Activated T-cell treated with anti-CD3 and anti-CD28 coated beads, Interleukin-2, amount 50 U/mL, for 72 hours (primary cell): ENCODE measurements around the gene GJB1. TPM values are rescaled to one million over a fixed set of nuclear protein-coding genes. Genes with fewer than 3 reads are reported as not detected.
A peak's percentile ranks its signal among the peaks of the same experiment; 100 is the strongest.

Experiments used
- ATAC-seq, 2 donors: fragments of 150-1000 bp; cut with Tn5 transposase; replicated peaks in 1 of 2; 2 replicates each; pipeline ENCODE4 v1.10.0; 2021; ENCODE audit warnings: moderate library complexity in 2 of 2, mild to moderate bottlenecking in 1 of 2
- DNase-seq, 2 donors: peaks; one replicate each; pipeline ENCODE4 v3.0.0; 2021 to 2022; ENCODE audit warnings: mixed read lengths in 1 of 2
- H3K27ac Mint-ChIP-seq: one replicate; pipeline ENCODE4 v1.8.0; 2022; ENCODE audit warnings: mild to moderate bottlenecking, moderate library complexity, mixed read lengths
- H3K27me3 Mint-ChIP-seq: one replicate; pipeline ENCODE4 v1.8.0; 2022; ENCODE audit warnings: low read depth, mixed read lengths
- H3K36me3 Mint-ChIP-seq, 2 donors: one replicate each; pipeline ENCODE4 v1.8.0; 2022; ENCODE audit warnings: mixed read lengths in 2 of 2, mild to moderate bottlenecking in 1 of 2; ENCODE audit not compliant: insufficient read depth in 2 of 2
- H3K4me1 Mint-ChIP-seq: one replicate; pipeline ENCODE4 v1.8.0; 2022; ENCODE audit warnings: low read depth, mixed read lengths
- H3K4me3 Mint-ChIP-seq, 2 donors: one replicate each; pipeline ENCODE4 v1.8.0; 2022; ENCODE audit warnings: mild to moderate bottlenecking in 2 of 2, mixed read lengths in 2 of 2, moderate library complexity in 2 of 2
- H3K9me3 Mint-ChIP-seq, 2 donors: one replicate each; pipeline ENCODE4 v1.8.0; 2022; ENCODE audit warnings: mixed read lengths in 2 of 2
- total RNA-seq, 2 donors: library from RNA; stranded (reverse); gene quantifications; one replicate each; pipeline ENCODE4 v1.2.3, GENCODE V29; 2022

Gene GJB1
- total RNA-seq, 2 donors from 2014 or later, result 0.28 to 0.31 TPM

DNA sequence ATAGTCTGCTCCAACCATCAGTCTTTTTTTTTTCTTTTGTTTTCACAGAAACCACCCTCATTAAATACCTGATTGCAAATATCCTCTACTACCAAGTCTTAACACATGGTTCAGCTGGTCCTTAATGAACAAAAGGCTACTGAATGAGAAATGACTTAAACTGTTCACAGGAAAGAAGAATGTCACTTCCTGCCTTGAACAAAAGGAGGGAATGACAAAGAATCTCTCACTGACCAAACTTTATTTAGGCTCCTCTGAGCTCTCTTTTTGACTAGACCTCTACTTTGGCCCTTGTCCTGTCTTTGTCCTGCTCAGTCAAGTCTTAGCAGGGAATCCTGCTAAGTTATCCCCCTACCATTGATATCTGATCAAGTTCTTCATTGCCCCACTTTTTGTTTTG, 31.8 kb upstream of the GJB1 start:
- Mint-ChIP-seq H3K27ac (peak overlapping the region; percentile 81), H3K4me1 (peaks cover 24% of the 10 kb centered on the region), H3K27me3 (no peaks in the 10 kb centered on the region), H3K4me3 (peak overlapping the region in 1 of 2 donors; percentile 27), H3K9me3 (peaks cover 0 to 2% of the 10 kb centered on the region in 2 donors), H3K36me3 (peaks cover 2 to 4% of the 10 kb centered on the region in 2 donors)
- DNase-seq (no peak), ATAC-seq (peak in 1 of 2 donors; percentile 32)

DNA sequence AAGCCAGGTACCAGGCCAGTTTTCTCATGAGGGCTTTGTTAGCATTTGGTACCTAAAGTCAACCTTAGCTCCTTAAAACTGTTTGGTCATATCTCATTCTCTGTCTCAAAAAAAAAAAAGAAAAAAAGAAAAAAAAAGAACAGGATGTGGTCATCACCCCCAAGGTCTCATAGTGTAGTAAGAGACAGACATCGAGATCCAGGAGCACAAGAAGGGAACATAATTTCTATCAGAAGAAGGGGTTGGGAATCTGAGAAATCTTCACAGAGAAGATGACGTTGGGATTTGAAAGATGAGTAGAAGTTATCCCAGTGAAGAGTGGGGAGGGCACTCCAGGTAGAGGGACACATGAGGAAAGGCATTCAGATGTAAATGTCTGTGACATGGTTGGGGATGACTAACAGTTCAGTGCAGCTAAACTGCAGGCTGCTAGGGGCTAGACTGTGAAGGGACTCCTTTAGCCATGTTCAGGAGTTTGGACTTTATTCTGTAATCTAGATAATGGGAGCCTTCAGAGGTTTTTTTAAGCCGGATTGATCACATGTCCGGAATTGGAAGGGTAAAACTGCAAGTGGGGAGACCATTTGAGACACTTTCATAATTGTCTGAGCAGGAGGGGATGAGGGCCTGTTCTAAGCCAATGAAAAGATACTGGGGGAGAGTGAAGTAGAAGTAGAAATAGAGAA, 26.9 kb upstream of the GJB1 start:
- peaks cover 24% of the 10 kb centered on the region for H3K4me1 Mint-ChIP-seq
- peak; percentile 88 to 91 for ATAC-seq

DNA sequence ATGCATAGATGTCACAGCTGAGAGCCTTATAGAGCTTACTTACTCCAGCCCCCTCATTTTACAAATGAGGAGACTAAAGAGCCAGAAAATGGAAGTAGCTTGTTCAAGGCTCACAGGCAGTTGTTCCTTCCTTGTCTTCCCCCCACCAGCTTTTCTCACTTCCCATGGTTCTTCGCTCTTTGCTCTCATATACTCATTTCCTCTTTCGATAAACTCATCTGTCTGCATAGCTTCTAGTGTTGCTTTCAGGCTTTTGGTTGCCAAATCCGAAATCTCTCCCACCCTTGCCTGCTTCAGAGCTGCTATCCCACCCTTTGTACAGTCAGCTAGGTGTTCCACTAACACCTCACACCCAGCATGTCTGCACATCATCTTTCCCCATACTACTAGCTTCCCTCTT, 25.0 kb upstream of the GJB1 start:
- peaks cover 0 to 9% of the 10 kb centered on the region in 2 donors for H3K36me3 Mint-ChIP-seq
- ATAC-seq (peak; percentile 20 to 45), DNase-seq (peak in 1 of 2 donors; percentile 13)
- H3K9me3 Mint-ChIP-seq, result no peaks in the 10 kb centered on the region
- peak overlapping the region; percentile 73 to 92 for H3K4me3 Mint-ChIP-seq
- H3K4me1 Mint-ChIP-seq, result peaks cover 18% of the 10 kb centered on the region
- peak overlapping the region; percentile 87 for H3K27ac Mint-ChIP-seq
- no peaks in the 10 kb centered on the region for H3K27me3 Mint-ChIP-seq

More for the DNA sequence above, 26.9 kb upstream of the GJB1 start:
- peak; percentile 16 to 26 for DNase-seq
- H3K27me3 Mint-ChIP-seq, result no peaks in the 10 kb centered on the region
- peak overlapping the region; percentile 79 to 85 for H3K4me3 Mint-ChIP-seq
- peaks cover 0 to under 1% of the 10 kb centered on the region in 2 donors for H3K9me3 Mint-ChIP-seq
- peaks cover under 1 to 9% of the 10 kb centered on the region in 2 donors for H3K36me3 Mint-ChIP-seq
- peak overlapping the region; percentile 89 for H3K27ac Mint-ChIP-seq

DNA sequence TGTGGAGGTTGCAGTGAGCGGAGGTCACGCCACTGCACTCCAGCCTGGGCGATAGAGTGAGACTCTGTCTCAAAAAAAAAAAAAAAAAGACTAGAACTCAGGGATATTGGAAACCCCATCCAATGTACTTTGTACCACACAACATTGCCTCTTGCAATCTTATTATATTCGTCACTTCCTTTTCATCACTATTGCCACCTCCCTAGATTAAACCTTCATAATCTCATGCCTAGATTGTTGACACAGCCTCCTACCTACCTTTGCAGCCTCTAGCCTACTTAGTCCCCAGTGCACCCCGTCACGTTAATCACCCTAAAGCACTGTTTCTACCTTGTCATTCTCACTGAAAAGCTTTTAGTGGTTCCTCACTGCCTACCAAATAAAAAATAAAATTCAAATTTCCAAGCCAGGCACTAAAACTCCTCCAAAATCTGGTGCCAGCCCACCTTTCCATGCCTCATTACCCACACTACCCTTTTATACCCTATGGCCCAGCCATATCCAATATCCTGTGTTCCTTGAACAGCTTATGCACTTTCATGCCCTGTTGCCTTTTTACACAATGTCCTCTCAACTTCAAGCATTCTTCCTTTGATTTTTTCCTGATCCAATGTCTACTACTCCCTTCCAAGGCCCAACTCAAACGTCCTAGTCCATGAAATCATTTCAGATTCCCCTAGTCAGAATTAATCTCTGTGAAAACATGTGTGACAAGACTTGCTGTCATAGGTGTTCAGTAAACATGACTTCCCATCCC, 23.6 kb upstream of the GJB1 start:
- H3K4me3 Mint-ChIP-seq, result peak overlapping the region in 1 of 2 donors; percentile 2
- no peak overlapping the region for H3K27ac Mint-ChIP-seq
- DNase-seq (no peak), ATAC-seq (no peak)
- H3K36me3 Mint-ChIP-seq, result peaks cover 0 to 9% of the 10 kb centered on the region in 2 donors
- H3K9me3 Mint-ChIP-seq, result no peaks in the 10 kb centered on the region
- peaks cover 18% of the 10 kb centered on the region for H3K4me1 Mint-ChIP-seq
- no peaks in the 10 kb centered on the region for H3K27me3 Mint-ChIP-seq

DNA sequence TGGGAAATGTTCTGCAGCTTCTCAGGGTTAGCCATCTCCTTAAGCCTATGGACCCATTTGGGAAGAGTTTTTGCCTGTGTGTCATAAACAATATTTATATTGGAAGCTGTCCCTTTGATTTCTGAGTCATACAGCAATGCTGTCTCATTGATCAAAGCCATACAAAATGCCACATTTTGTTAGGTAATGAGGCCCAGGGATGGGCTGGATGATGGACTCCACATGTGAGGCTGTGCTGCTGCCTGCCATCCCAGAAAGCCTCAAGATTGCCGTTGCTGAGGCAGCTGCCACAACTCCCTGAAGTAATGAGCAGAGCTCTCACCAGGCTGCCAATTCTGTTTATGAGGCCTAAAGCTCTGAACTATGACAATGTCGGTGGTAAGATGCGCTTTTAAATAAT, 12.2 kb upstream of the GJB1 start:
- H3K27me3 Mint-ChIP-seq, result peaks cover 22% of the 10 kb centered on the region
- DNase-seq (no peak), ATAC-seq (no peak)
- H3K4me3 Mint-ChIP-seq, result no peak overlapping the region
- no peaks in the 10 kb centered on the region for H3K36me3 Mint-ChIP-seq
- no peak overlapping the region for H3K27ac Mint-ChIP-seq
- no peaks in the 10 kb centered on the region for H3K4me1 Mint-ChIP-seq
- no peaks in the 10 kb centered on the region for H3K9me3 Mint-ChIP-seq

DNA sequence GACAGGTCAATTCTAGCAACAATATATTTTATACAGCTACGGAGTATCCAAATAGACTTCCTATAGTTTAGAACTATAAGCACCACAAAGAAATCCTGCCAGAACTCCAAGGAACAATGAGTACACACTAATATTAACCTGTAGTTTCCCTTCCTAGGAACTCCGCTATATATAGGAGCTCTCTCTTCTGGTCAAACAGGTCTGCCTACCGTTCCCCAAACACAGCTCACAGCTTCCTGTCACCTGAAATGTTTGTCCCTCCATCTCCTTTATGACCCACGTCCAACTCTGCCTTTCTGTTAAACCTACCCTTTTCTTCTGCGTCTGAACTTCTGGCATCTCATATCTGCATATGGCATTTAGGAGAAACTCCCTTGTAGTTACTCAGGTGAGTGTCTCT, 10.5 kb upstream of the GJB1 start:
- Mint-ChIP-seq H3K4me1 (peaks cover 6% of the 10 kb centered on the region), H3K36me3 (no peaks in the 10 kb centered on the region), H3K9me3 (no peaks in the 10 kb centered on the region), H3K27me3 (peaks cover 38% of the 10 kb centered on the region), H3K4me3 (no peak overlapping the region), H3K27ac (no peak overlapping the region)
- ATAC-seq (no peak), DNase-seq (no peak)

DNA sequence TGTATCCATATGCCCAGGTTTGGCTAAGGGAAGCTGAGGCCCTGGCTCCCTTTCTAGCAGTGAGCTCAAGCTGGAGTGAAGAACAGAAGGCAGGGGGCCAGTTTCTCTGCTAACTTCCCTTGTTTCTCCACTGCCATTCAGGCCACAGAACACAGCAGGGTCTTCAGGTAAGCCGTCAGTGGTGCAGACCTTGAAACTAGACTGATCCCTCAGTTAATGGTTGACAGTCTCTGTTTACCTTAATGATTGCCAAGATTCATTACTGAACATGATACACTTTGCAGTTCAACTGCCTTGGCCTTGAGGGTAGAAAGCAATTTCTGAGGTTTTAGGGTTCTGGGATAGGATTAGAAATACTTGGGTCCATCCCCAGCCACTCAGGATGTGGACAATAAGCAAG, 8.9 kb upstream of the GJB1 start:
- H3K27me3 Mint-ChIP-seq, result peaks cover 42% of the 10 kb centered on the region

DNA sequence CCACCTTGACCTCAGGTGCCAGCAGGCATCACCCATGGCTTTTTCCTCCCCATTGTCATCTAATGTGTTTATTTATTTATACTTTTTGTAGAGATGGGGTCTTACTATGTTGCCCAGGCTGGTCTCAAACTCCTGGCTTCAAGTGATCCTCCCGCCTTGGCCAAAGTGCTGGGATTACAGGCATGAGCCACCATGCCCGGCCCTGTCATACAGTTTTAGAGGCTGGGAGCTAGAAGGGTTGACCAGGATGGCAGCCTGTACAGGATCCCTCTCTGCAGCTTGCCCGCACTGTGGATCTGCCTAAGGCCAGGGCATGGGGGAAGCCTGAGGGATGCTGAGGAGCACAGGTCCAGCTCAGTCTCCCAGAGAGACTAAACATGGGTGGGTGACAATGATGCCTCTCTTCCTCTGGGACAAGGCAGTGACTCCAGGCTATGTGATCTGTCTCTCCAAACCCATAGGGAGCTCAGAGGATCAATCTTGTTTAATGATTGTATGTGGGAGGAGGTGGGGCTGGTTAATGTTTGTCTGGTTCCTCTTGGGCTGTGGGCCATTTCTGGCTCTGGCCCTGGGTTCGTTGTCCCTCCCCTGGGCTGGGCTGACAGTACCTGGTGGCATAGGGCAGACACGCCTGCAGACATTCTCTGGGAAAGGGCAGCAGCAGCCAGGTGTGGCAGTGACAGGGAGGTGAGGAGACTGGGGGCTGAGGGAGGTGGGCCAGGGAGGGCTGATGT, 8.3 kb upstream of the GJB1 start:
- DNase-seq, result no peak
- Mint-ChIP-seq H3K4me3 (no peak overlapping the region), H3K27me3 (peaks cover 42% of the 10 kb centered on the region), H3K36me3 (no peaks in the 10 kb centered on the region), H3K9me3 (no peaks in the 10 kb centered on the region), H3K4me1 (peaks cover 6% of the 10 kb centered on the region), H3K27ac (no peak overlapping the region)
- no peak for ATAC-seq

More for the DNA sequence above, 8.9 kb upstream of the GJB1 start:
- DNase-seq (no peak), ATAC-seq (no peak)
- Mint-ChIP-seq H3K9me3 (no peaks in the 10 kb centered on the region), H3K36me3 (no peaks in the 10 kb centered on the region), H3K27ac (no peak overlapping the region), H3K4me3 (no peak overlapping the region), H3K4me1 (peaks cover 6% of the 10 kb centered on the region)

DNA sequence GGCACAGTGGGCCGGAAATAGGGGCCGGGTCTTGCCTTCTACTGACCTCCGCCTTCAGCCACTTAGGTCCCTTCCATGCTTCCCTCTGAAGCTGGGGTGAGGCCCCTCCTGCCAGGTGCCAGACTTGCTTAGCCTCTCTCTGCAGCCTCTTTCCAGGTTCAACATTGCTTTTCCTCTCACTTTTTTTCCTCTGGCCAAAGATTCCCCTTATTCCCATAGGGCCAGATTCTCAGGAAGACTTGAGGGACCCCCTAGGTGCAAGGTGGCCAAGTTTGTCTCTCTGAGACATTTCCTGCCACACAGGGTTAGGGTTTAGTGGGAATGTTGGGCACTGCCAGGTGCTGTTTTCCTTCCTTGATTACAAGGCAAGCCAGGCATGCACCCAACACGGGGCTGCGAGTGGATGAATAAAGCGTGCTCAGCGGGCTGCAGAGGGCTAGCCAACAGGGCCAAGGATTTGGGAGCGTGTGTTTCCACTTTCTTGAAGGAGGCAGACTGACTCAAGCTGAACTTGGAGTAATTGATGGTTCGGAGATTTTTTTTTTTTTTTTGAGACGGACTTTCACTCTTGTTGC, 7.6 kb upstream of the GJB1 start:
- Mint-ChIP-seq H3K4me1 (peaks cover 6% of the 10 kb centered on the region), H3K27ac (no peak overlapping the region), H3K4me3 (no peak overlapping the region), H3K9me3 (no peaks in the 10 kb centered on the region), H3K27me3 (peaks cover 42% of the 10 kb centered on the region), H3K36me3 (no peaks in the 10 kb centered on the region)
- ATAC-seq (no peak), DNase-seq (no peak)

DNA sequence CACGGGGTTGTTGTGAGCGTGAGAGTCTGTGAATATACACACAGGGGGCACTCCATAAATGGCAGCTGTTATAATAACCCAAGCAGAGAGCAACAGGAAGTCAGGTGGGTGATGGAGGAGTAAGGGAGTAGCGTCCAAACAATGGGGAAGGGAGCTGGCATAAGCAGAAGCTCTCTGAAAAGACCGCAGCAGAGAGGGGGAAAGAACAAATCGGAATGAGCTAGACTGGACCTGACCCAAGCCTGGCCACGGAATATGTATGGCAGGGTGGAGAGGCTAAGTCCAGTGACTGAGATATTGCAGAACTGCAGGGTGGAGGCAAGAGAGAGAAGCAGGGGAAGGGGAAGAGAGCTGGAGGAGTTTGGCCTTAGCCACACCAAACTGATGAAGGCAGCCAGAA, 6.5 kb upstream of the GJB1 start:
- H3K27ac Mint-ChIP-seq, result no peak overlapping the region

DNA sequence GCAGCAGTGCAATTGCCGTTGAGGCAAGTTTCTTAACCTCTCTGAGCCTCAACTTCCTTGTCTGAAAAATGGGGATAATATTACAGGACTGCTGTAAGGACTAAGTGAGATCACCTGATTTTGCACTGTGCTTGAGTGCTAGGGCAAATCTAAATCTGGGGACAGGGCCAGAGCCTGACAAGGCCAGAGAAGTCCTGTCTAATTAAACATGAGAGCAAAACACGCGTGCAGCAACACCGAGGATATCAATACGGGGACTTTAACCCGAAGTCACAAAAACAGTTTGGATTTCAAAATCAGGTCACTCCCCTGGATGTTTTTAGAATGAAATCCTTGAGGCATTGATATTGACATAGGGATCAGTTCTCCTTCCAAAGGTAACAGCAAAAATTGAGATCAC, 5.7 kb upstream of the GJB1 start:
- Mint-ChIP-seq H3K36me3 (no peaks in the 10 kb centered on the region), H3K27me3 (peaks cover 34% of the 10 kb centered on the region), H3K9me3 (no peaks in the 10 kb centered on the region), H3K27ac (no peak overlapping the region), H3K4me1 (peaks cover 6% of the 10 kb centered on the region), H3K4me3 (no peak overlapping the region)
- DNase-seq, result no peak
- ATAC-seq, result no peak

More for the DNA sequence above, 6.5 kb upstream of the GJB1 start:
- Mint-ChIP-seq H3K27me3 (peaks cover 36% of the 10 kb centered on the region), H3K4me1 (peaks cover 6% of the 10 kb centered on the region), H3K9me3 (no peaks in the 10 kb centered on the region), H3K36me3 (no peaks in the 10 kb centered on the region), H3K4me3 (no peak overlapping the region)
- ATAC-seq, result no peak
- no peak for DNase-seq

DNA sequence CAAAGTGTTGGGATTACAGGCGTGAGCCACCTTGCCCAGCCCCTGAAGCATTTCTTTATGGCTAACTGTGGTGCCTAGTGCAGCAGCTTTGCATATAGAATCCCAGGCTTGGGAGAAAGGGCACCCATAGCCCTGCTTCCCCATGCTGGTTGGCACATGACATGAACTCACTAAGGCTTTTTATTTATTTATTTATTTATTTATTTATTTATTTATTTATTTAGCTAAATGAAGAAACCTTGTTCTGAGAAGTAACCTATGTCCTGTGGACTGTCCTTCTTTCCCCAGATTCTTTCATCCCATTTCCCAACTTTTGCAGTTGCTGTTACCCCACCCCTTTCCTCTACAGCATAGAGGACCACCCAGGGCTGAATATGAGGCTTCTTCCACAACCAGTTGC, 1.9 kb upstream of the GJB1 start:
- peaks cover 3% of the 10 kb centered on the region for H3K4me1 Mint-ChIP-seq
- peaks cover 34% of the 10 kb centered on the region for H3K27me3 Mint-ChIP-seq
- H3K4me3 Mint-ChIP-seq, result no peak overlapping the region
- H3K36me3 Mint-ChIP-seq, result no peaks in the 10 kb centered on the region
- no peak for ATAC-seq
- H3K9me3 Mint-ChIP-seq, result no peaks in the 10 kb centered on the region
- no peak overlapping the region for H3K27ac Mint-ChIP-seq
- DNase-seq, result no peak
